Astrocyte (in vitro differentiated cells and primary cell): ENCODE data around the gene OSGIN1. TPM values are rescaled to one million over a fixed set of nuclear protein-coding genes. Genes with fewer than 3 reads are reported as not detected.

Experiments
- DNase-seq: peaks from one replicate; pipeline ENCODE4 v3.0.0-alpha.2; 2010; ENCODE audit warnings: low read depth
- FAIRE-seq: peaks from 2 replicates; lab custom pipeline; 2011; peaks lifted over from hg19 to GRCh38; lab: Jason Lieb, UNC
- H2AFZ ChIP-seq: 2 replicates; pipeline ENCODE4 v1.6.0; 2012; ENCODE audit warnings: low read depth, low read length, inconsistent platforms
- H3K27ac ChIP-seq: 2 replicates; pipeline ENCODE4 v1.5.1; 2011; ENCODE audit warnings: low read depth, low read length, inconsistent platforms
- H3K27me3 ChIP-seq: 2 replicates; pipeline ENCODE4 v1.6.0; 2011; ENCODE audit warnings: low read length, inconsistent platforms; ENCODE audit not compliant: insufficient read depth
- H3K36me3 ChIP-seq: 2 replicates; pipeline ENCODE4 v1.5.1; 2011; ENCODE audit warnings: low read length, inconsistent platforms; ENCODE audit not compliant: insufficient read depth
- H3K4me1 ChIP-seq: 2 replicates; pipeline ENCODE4 v1.5.1; 2011; ENCODE audit warnings: low read length, inconsistent platforms; ENCODE audit not compliant: insufficient read depth
- H3K4me2 ChIP-seq: 2 replicates; pipeline ENCODE4 v1.6.0; 2012; ENCODE audit warnings: low read length, inconsistent platforms
- H3K4me3 ChIP-seq: 2 replicates; pipeline ENCODE4 v1.5.1; 2011; ENCODE audit warnings: low read depth, mild to moderate bottlenecking, low read length, inconsistent platforms; ENCODE audit not compliant: insufficient read depth
- H3K79me2 ChIP-seq: 2 replicates; pipeline ENCODE4 v1.6.0; 2012; ENCODE audit warnings: mild to moderate bottlenecking, low read length, inconsistent platforms; ENCODE audit not compliant: insufficient read depth
- H3K9ac ChIP-seq: 2 replicates; pipeline ENCODE4 v1.6.0; 2012; ENCODE audit warnings: mild to moderate bottlenecking, low read length, inconsistent platforms
- H3K9me3 ChIP-seq: 2 replicates; pipeline ENCODE4 v1.5.1; 2012; ENCODE audit warnings: low read depth, mild to moderate bottlenecking, low read length, inconsistent platforms; ENCODE audit not compliant: insufficient read depth
- H4K20me1 ChIP-seq: 2 replicates; pipeline ENCODE4 v1.6.0; 2012; ENCODE audit warnings: low read length, inconsistent platforms; ENCODE audit not compliant: insufficient read depth
- H3K27ac Mint-ChIP-seq: one replicate; pipeline ENCODE4 v1.8.0; 2021; ENCODE audit warnings: mild to moderate bottlenecking, mixed read lengths; ENCODE audit not compliant: unreplicated experiment
- H3K27me3 Mint-ChIP-seq: one replicate; pipeline ENCODE4 v1.8.0; 2021; ENCODE audit warnings: low read depth, mixed read lengths; ENCODE audit not compliant: unreplicated experiment
- H3K36me3 Mint-ChIP-seq: one replicate; pipeline ENCODE4 v1.8.0; 2021; ENCODE audit warnings: low read depth, mixed read lengths; ENCODE audit not compliant: unreplicated experiment
- H3K4me1 Mint-ChIP-seq: one replicate; pipeline ENCODE4 v1.8.0; 2021; ENCODE audit warnings: low read depth, mixed read lengths; ENCODE audit not compliant: unreplicated experiment
- H3K4me3 Mint-ChIP-seq: one replicate; pipeline ENCODE4 v1.8.0; 2021; ENCODE audit warnings: mild to moderate bottlenecking, moderate library complexity, mixed read lengths; ENCODE audit not compliant: unreplicated experiment
- H3K9me3 Mint-ChIP-seq: one replicate; pipeline ENCODE4 v1.8.0; 2021; ENCODE audit warnings: mild to moderate bottlenecking, mixed read lengths; ENCODE audit not compliant: unreplicated experiment
- CTCF ChIP-seq: IDR thresholded peaks from 2 replicates; pipeline ENCODE4 v1.5.1; 2011; ENCODE audit warnings: low read depth, mild to moderate bottlenecking, inconsistent platforms, low read length, moderate library complexity; ENCODE audit not compliant: insufficient read depth
- EZH2 ChIP-seq: IDR thresholded peaks from 2 replicates; pipeline ENCODE4 v1.6.1; 2012; ENCODE audit warnings: mild to moderate bottlenecking, low read length, inconsistent platforms; ENCODE audit not compliant: insufficient read depth
- total RNA-seq: library from RNA; stranded (reverse); gene quantifications from 2 replicates; pipeline ENCODE4 v1.2.1, GENCODE V29; 2021

OSGIN1 gene
- total RNA-seq, 1 donor from 2014 or later, result 0.79 TPM

DNA sequence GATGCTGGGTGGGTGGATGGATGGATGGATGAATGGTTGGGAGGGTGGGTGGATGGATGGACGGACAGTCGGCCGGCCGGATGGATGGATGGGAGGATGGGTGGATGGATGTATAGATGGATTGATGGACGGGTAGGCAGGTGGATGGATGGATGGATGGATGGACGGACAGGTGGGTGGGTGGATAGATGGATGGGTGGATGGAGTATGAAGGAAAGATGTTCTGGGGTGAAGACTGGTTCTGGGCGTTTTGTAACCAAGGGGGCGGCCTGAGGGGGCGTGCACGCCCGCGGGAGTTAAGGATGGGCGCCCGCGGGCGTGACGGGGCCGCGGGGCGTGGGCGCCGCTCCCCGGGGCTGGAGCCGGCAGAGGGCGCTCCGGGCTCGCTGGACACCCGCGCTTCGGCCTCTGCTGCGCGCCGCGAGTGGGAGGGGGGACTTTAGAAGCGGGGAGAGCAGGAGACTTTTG, 14.8 kb downstream of the OSGIN1 start, which contains the start of gene NECAB2:
Gene NECAB2, plus strand, starts transcription at position 407 of the 468 bp plus-strand sequence. CDS start 405 bp downstream, outside the sequence.
- no peak within 1 kb of the TSS for H2AFZ ChIP-seq
- no peak within 1 kb of the TSS for H3K27ac Mint-ChIP-seq
- H3K79me2 ChIP-seq, result no peaks in the 10 kb centered on the region
- TF ChIP-seq EZH2 (no peak), CTCF (no peak)
- H3K27ac ChIP-seq, result no peak within 1 kb of the TSS
- no peaks in the 10 kb centered on the region for H3K4me1 Mint-ChIP-seq
- H3K36me3 ChIP-seq, result no peaks in the 10 kb centered on the region
- H3K27me3 ChIP-seq, result no peaks in the 10 kb centered on the region
- H3K4me1 ChIP-seq, result no peaks in the 10 kb centered on the region
- H3K9me3 ChIP-seq, result no peaks in the 10 kb centered on the region
- H3K9me3 Mint-ChIP-seq, result no peaks in the 10 kb centered on the region
- no peaks in the 10 kb centered on the region for H3K36me3 Mint-ChIP-seq
- DNase-seq, result no peak
- H4K20me1 ChIP-seq, result peaks cover 3% of the 10 kb centered on the region
- FAIRE-seq, result no peak
- no peak within 1 kb of the TSS for H3K9ac ChIP-seq
- peaks cover 40% of the 10 kb centered on the region for H3K27me3 Mint-ChIP-seq
- H3K4me3 ChIP-seq, result no peak within 1 kb of the TSS
- H3K4me3 Mint-ChIP-seq, result peak within 1 kb of the TSS; percentile 78
- H3K4me2 ChIP-seq, result peak within 1 kb of the TSS; percentile 71

DNA sequence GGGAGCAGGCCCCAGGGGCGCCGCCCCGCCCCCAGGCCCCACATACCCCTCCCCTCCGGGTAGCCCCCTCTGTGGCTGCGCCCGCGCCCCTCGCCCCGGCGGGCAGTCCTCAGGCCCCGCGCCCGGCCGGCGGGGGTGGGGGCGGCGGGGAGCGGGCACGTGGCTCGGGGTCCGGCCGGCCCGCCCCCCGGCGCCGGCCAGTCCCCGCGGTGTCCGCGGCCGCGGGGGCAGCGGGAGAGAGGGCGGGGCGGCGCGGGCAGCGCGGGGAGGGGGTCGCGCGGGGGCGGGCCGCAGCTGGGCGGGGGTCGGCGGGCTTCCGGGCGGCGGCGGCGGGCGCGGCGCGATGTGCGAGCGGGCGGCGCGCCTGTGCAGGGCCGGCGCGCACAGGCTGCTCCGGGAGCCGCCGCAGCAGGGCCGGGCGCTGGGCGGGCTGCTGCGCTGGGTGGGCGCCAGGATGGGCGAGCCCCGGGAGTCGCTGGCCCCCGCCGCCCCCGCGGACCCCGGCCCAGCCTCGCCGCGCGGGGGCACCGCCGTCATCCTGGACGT, 15.3 kb downstream of the OSGIN1 start:
- Histone ChIP-seq H3K9ac (no peak overlapping the region), H2AFZ (no peak overlapping the region), H3K4me3 (no peak overlapping the region), H3K4me1 (no peaks in the 10 kb centered on the region), H3K27ac (no peak overlapping the region), H3K36me3 (no peaks in the 10 kb centered on the region), H3K9me3 (no peaks in the 10 kb centered on the region), H3K27me3 (no peaks in the 10 kb centered on the region), H4K20me1 (peaks cover 3% of the 10 kb centered on the region), H3K79me2 (no peaks in the 10 kb centered on the region), H3K4me2 (peak overlapping the region; percentile 71)
- TF ChIP-seq CTCF, result no peak
- no peak for TF ChIP-seq EZH2
- H3K4me1 Mint-ChIP-seq, result no peaks in the 10 kb centered on the region
- no peak for FAIRE-seq
- peaks cover 42% of the 10 kb centered on the region for H3K27me3 Mint-ChIP-seq
- DNase-seq, result no peak
- no peak overlapping the region for H3K4me3 Mint-ChIP-seq
- H3K9me3 Mint-ChIP-seq, result no peaks in the 10 kb centered on the region
- no peaks in the 10 kb centered on the region for H3K36me3 Mint-ChIP-seq
- no peak overlapping the region for H3K27ac Mint-ChIP-seq
